Measurements from ENCODE around the gene LRTM1.

DNA sequence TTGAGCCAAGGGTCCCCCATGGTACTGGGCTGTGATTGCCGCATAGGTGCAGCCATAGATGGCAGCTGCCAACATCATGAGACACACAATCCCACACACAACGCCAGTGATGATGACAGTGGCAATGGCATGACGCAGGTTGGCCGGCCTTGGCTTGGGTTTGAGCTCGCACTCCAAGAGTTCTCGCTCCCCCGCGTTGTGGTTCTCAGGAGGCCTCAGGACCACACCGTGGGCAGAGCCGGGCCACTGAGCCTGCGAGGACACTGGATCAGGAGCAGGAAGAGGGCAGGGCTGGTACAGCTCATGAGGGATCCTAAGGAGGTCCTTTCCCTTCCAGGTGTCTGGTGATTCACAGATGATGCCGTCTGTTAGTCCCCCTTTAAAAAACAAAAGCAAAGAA lies 9.3 kb downstream of the LRTM1 start:
- TF ChIP-seq POLR2A (IDR thresholded peaks at IDR 0.05) (no peak), CTCF (IDR thresholded peaks at IDR 0.05) (no peak)
